DMS 273 (cell line): Measurements from ENCODE around the gene C20orf204.

ENCODE experiments used
- DNase-seq: peaks from one replicate; lab custom pipeline; 2025; ENCODE audit not compliant: unreplicated experiment; lab: John Stamatoyannopoulos, UW

Gene C20orf204

DNA sequence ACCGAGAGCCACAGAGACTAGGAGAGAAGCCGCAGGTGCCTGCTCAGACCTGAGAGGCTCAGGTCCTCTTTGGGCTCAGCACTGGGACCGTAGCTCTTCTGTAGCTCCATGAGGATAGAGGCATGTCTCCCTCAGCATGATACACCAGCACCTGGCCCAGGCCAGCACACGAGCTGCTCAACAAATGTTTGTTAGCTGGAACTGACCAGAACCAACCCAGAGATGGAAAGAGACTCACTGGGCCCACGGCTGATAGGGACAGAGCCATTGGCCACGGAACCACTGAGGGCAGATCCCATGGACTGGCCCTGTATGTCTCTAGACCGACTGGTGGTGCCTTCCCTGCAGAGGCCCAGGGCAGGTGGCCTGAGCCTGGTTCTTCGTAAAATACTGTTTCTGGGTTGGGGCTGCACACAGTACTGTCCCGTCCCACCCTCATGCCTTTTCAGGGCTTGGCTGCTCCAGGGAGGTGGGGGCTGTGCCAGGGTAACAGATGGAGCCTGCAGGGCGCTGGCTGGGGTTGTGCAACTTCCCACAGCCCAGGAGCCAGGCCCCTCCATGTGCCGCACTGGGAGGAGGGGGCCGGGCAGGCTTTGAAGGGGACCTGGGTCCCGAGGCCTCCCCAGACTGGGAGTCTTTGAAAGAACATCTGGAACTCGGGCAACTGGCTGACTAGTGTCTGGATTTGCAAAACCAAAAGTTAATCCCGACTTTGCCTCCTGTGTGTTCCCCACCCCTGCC lies 5.2 kb downstream of the C20orf204 start:
- peak; percentile 95 for DNase-seq

DNA sequence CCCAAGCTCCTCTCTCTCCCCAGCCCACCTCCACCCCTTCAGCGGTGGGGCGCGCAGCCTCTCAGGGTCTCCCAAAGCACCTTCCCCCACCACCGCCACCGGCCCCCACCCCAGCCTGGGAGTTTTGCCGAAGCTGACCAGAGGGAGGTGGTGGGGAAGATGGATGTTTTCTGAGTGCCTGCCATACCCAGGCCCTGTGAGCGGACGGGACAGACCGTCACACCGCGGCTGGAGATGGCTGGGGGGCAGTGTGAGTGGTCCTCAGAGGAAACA lies 5.7 kb downstream of the C20orf204 start:
- no peak for DNase-seq

DNA sequence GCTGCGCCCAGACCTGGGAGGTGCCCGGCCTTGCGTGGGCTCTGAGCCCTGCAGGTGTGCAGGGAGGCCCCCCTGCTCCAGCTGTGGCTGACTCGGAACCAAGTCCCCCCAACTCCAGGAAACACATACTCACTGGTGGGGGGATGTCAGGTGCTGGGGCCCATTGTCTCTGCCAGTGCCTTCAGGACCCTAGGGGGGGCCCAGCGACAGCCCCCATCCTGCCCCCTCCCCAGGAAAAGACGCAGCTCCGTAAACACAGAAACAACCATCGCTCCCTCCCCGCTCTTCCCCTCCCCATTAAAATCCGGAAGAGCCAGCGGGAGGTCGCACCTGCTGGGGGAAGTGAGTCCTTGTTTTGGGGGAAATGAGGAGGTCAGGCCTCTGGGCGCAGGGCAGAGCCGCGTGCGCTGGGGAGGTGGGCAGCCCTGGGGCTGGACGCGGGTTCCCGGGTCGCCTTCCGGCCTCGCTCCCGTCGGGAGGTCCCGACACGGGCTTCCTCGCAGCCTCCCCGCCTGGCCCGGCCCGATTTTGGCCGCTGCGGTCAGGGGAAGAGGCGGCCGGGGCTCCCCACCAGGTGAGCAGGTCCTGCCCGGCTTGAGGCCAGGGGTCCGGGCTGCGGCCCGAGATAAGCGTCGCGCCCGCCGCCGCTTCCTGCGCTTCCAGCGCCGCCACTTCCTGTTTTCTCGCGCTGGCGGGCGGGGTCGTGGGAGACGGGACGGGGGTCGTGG lies 6.2 kb downstream of the C20orf204 start:
- no peak for DNase-seq

DNA sequence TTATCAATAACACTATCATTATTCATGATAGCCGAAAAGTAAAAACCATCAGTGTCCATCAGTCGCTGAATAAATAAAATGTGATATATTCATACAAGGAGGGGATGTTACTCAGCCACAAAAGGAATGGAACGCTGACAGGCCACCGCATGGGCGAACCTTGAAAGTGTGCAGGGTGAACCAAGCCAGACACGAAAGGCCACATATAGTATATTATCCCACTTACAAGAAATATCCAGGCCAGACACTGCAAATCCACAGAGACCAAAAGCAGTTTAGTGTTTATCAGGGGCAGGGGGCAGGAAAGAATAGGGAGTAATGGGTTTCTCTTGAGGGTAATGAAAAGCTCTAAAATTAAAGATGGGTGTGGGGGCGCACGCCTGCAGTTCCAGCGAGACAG lies 7.8 kb downstream of the C20orf204 start:
- DNase-seq: no peak

DNA sequence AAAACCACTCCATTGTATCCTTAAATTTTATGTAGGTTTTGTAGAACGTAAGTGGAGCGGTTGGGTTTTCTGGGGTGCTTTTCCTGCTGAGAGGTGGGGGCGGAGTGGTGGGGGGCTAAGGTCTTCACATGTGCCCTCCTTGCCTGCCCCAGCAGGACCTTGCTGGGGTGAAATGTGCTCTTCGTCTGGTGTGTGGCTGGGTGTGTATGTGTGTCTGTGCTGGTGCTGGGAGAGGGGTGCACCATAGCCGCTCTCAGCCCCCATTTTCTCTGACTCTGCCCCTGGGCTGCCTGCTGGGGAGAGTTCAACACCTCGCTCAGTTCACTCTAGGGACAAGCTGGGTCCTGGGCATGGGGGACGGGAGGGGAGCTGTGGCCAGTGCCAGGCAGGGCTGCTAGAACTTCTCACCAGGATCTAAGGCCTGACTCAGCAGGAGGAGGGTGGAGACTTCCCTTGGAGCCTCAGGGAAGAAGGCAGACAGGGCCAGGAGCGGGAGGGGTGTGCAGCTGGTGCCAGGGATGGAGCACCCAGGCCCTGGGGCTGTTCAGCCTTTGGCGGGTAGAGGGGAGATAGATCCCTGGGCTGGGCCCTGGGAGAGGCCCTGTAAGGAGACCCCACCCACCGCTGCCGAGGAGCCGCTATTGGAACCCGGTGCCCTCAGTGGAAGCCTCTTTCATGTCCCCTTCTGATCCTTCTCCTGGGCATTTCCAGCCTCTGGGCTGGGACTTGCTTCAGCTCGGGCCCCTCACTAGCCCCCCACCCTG lies 8.7 kb downstream of the C20orf204 start:
- DNase-seq: peak; percentile 84

DNA sequence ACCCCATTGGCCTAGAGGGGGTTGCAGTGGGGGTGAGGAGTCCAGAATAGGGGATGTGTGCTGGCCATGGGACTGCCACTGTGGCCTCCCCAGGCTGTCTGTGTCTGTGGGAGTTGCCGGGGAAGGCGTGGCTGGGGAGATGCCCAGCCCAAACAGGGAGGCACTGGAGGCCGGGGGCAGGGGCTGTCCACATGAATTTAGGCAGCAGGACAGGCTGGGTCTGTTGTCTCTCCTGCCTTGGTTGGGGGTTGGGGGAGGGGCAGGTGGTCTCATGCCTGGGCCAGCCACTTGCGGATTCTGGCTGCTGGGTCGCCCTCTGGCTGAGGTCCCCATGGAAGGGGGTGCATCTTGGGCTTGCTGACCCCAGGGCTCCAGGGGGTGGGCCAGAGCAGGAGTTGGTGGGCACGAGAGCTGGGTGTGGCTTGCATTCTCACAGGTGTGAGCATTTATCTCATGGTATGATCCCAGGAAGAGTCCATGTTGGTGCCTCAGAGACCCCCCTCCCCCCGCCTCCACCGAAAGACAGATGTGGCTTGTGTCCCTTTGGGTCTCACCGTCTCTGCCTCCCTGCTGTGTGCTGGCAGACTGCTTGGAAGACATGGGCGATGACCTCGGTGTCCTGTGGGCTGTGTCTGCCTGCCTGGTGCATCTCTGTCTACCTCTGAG lies 9.5 kb downstream of the C20orf204 start:
- DNase-seq: no peak

DNA sequence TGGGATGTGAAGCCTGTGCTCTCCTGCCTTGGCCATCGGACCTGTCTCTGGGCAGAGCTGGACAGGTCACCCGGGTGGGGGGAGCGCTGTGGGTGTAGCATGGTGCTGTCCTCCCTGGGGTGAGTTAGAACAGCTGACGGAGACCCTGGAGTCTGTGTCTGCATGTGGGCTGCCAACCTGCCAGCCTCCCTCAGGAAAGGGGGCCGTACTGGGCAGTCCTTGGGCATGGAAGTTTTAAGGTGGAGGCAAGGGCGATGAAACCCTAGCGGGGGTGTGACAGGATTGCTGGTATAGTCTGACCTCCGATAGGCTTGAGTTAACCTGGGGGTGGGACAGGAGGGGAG lies 11.0 kb downstream of the C20orf204 start:
- DNase-seq: no peak

DNA sequence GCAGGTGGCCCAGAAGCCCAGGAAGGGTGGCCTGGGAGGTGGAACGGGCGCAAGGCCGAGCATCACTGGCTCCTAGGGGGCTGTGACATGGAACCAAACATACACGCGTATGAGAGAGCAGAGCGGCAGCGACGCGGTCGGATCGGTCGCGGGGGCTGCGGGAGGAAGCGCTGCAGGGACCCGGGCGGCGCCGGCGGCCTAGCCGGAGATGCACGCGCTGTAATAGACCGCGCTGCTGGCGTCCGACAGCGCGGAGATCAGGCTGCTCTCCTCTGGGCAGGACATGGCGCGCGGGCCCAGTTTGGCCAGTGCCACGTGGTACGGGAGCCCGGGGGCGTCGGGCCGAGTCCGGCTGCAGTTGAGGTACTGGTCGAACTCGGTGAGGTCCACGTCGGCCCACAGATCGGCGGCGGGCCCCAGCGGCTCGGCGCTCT lies 12.0 kb downstream of the C20orf204 start:
- DNase-seq: no peak

DNA sequence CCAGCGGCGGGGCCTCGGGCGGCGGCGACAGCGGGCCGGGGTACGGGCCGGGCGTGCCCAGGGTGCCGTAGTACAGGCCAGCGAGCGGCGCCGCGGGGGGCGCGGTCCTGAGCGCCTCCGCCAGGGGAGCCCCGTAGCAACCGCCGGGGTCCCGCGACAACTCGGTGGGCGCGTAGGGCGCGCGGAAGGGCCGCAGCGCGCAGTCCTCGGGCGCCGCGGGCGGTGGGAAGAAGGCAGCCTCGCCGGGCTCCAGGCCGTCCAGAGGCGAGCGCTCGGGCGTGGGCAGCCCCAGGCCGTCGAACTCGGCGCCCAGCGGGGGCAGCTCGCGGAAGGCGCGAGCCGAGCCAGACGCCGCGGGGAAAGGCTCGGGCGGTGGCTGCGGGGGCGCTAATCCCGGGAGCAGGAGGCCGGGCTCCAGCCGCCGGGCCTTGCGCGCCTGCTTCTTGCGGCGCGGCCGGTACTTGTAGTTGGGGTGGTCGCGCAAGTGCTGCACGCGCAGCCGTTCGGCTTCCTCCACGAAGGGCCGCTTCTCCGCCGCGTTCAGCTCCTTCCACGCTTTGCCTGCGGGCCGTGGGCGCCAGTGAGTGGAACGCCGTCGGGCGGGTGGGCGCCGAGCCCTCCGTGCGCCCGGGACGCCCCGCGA lies 12.5 kb downstream of the C20orf204 start:
- no peak for DNase-seq

DNA sequence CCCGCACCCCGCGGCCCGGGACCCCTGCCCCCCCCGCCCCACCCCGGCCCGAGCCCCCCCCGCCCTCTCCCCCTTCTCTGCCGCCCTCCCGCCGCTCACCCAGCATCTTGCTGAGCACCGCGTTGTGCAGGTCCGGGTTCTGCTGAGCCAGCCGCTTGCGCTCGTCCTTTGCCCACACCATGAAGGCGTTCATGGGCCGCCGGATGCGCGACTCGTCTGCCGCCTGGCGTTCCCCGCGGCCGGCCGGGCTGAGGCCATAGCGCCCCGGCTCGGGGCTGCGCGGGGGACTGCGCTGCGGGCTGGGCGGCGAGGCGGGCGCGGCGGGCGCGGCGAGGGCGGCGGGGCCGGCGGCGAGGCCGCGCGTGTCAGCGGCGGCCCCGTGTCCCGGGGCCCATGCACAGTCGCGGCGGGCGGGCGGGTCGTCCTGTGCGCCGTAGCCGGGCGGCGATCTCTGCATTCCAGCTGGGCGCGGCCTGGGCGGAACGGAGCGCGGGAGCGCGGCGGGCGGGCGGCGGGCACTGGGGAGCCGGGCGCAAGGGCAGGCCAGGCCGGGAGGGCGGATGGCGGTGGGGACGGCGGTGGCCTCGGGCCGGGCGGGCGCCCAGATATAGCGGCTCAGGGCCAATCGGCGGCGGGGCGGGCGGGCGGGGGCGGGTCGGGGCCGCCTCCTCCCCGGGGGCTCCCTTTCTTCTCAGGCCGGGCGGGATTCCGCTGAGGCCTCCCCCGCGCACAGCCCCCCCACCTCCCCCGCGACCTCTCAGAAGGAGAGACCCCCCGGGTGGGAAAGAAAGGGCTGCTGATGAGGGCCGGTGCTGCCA lies 13.3 kb downstream of the C20orf204 start, which contains the start of gene SOX18:
Gene SOX18 (minus strand): TSS at position 580 of the 818 bp plus-strand sequence. CDS start 123 bp downstream, at position 457.
- peak; percentile 79 for DNase-seq

DNA sequence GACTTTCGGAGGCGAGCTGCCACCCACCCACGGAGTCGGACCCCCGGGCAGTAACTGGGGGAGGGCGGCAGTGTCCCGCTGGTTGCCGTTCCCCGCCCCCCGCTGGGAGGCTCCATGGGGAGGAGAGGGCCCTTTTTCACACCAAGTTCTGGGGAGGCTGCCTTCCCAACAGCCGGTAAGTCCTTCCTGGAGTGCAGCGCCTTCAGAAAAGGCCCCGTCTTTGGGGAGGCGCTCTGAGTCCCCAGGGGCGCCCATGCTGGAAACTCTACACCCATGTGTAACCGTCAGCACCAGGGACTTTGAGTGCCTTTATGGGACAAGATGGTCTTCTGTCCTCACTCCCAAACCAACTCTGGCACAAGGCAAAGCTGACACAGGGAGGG lies 13.9 kb downstream of the C20orf204 start:
- peak; percentile 61 for DNase-seq

DNA sequence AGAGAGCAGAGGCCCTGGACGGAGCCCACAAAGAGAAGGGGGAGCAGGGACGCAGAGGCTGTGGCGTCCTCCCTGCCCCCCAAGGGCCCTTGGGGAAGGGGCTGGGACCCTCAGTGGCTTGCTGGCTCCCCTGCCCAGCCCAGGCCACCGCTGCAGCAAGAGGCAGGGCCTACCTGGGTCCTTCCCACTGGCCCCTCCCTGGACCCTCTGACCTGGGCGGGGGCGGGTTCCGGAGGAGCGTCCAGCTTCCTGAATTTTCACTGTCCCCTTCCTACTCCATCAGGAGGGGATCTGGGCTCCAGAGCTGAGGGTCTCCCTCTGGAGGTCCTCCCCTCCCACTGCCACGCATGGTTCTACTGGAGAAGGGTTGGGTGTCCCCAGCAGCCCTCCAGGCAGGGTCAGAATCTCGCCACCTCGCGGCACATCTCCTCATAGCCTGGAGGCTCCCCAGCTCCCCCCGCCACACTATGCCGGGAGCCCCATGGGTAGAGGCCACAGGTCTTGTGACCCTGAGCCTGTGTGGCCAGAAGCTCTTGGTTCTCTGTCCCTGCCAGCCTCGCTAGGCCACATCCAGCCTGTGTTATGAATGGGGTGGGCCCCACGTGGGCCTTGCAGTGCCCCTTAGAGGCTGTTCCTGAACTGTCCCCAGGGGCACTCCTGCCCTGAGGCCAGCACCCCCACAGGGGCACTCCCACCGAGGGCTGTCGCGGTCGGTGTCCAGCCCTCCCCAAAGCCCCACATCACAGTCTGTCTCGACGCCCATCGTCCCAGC lies 14.5 kb downstream of the C20orf204 start:
- no peak for DNase-seq

DNA sequence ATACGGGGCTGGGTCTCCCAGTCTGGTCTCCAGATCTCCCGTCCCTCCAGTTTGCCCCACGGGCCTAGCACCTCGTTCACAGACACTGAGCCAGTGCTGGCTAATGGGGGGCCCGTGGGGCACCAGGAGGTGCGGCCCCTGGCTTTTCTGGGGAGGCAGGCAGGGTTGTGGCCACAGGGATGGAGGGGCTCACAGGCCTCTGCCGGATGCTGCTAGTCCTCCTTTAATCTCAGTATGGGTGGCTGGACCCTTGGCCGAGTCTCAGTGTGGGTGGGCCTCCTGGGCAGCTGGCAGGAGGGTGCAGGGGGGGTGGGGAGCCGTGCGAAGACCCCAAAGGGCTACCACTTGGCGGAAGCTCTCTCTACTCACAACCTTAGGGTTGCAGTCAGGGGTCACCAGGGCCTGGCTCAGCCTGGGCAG lies 15.1 kb downstream of the C20orf204 start:
- DNase-seq: no peak

DNA sequence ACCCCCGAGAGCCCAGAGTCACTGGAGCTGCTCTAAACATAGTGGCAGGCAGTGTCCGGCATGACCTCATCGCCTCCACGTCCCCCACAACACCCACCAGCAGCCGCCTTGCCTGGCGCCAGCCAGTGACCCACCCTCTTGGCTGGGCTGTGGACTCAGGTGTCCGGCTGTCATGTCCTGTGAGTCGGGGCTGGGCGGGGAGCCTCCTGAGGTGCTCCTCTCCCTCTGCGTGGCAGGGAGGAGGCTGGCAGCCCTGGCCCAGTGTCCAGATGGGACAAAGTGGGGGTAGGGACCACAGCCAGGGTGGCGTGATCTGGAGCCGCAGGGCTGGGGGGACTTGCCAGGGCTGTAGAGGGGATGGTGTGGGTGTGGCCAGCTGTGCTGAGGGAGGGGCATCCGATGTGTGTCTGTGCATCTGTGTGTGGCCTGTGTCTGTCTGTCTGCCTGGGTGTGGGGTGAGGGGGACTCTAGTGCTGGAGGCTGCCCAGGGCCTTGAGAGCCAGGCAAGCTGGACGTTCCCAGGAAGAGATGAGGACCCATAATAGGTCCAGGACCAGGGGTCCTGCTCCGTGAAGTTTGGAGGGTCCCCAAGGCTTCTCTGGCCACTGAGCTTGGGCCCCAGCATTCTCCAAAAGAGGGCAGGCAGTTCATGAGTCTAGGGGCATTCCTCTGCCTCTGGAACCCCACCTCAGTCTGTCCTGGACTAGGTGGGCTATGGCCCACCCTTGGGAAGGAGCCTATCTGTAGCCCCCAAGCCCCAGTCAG lies 15.8 kb downstream of the C20orf204 start:
- DNase-seq: peak; percentile 49

DNA sequence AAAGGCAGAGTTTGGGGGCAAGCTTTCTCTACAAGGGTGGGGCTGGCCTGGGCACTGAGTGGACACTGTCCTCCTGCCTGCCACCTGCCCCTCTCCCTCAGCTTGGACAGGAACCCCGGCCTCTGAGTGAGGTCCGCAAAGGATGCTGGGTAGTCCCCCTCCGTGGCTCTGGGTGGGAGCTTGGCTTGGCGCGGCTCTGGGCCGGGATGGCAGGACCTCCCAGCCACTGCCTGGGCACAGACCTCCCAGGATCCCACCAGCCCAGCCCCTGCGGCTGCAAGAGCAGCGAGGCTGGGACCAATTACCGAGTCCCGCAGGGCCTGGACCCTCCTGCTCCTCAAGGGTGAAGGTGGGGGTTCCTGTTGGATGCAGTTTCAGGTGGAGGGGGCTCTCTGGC lies 16.3 kb downstream of the C20orf204 start:
- no peak for DNase-seq

DNA sequence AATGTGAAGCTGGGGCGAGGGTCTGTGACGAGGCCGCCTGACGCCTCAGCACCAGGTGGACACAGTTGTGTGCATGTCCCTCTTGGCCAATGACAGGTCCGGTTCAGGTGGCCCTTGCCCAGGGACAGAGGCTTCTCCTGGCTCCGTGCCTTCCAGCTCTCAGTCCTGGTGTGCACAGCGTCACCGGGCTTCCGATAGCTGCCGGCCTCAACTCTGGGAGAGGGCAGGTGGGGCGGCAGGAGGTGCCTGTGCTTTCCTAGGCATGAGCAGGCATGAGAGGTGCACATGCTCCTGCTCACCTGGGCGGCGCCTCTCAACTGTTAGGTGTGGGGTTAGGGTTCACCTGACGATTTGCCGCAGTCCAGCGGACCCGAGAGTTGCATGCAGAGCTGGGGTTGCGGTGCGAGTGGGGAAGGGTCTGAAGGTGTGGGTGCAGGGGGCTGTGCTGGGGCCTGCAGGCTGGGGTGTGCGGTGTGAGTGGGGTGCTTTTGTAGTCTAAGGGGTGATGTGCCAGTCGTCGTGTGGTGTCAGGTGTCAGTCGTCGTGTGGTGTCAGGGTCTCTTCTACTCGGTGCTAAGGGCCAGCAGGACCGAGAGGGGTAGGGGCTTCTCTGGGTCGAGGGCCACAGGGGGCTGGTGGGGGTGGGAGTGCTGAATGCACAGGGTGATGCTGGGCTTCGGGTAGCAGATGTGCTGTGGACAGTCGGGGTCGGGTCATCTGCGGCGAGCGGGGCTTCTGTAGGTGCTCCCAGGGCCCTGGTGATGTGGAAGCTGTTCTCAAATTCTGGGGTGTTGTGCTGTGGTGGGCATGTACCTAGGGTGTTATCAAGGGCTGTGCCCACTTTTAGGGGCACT lies 17.2 kb downstream of the C20orf204 start:
- no peak for DNase-seq

DNA sequence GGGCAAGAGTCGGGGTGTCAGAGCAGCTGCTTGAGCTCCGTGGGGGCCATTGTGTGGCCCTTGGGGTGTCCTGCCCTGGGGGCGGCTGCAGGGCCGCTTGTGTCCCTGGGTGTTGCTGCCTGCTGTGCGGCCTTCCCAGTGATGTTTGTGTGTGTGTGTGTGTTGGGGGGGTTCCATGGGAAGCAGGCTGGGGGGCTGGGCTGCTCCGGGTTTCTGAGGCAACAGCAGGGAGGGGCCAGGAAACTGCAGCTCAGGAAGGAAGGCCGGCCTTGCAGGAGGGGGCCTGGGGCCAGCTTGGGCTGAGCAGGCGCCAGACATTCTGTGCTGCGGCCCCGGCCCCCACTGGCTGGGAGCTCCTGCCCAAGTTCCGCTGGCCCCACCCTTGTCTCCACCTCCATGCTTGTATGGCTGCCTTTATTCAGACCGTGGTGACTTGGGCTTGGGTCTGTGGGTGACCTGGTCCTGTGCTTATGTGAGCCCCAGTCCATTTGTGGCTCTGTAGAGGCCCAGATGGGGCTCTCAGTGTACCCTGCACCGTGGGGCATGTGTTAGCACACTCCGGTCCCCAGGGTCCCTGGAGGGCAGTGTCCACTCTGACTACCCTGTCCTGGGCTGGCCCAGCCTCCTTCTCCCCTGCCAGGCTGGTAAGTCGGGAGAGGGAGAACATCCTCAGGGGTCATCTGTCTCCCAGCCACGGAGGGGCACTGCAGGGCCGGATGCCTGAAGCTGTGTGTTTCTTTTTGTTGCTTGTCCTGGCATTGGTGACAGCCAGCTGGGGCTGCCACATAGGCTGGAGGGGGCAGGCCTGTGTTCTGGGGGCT lies 18.1 kb downstream of the C20orf204 start:
- peak; percentile 75 for DNase-seq
